Thyroid gland (tissue), 4 donors: Measurements from ENCODE around the gene SLC7A10.

Experiments used
- CTCF ChIP-seq, 6 experiments: fragments of 200-600 bp in 3 of 6; fragments of 450-650 bp in 3 of 6; sonication (generic) in 3 of 6; IDR thresholded peaks; one replicate each; pipeline ENCODE4 v1.5.1; 2016 to 2019; ENCODE audit warnings: antibody characterized with exemption in 6 of 6, mild to moderate bottlenecking in 2 of 6, inconsistent platforms in 1 of 6, moderate library complexity in 1 of 6
- POLR2A ChIP-seq, 2 donors: fragments of 450-650 bp; IDR thresholded peaks; one replicate each; pipeline ENCODE4 v1.6.1; 2017; ENCODE audit warnings: antibody characterized with exemption in 2 of 2, mild to moderate bottlenecking in 2 of 2, moderate library complexity in 1 of 2

GRCh38 chr19:33268162-33268991 is 42.7 kb upstream of the SLC7A10 start:
- TF ChIP-seq CTCF (IDR thresholded peaks at IDR 0.05): no peak
- TF ChIP-seq POLR2A (IDR thresholded peaks at IDR 0.05): no peak
